Right lobe of liver (tissue), 4 donors: ENCODE results near the gene OPCML.

Experiments
- CTCF ChIP-seq, 4 donors: fragments of 200-600 bp in 3 of 4; fragments of 450-650 bp in 1 of 4; IDR thresholded peaks; one replicate each; pipeline versions ENCODE4 v1.5.1 to v1.8.0; 2016 to 2022; ENCODE audit warnings: antibody characterized with exemption in 4 of 4, mild to moderate bottlenecking in 2 of 4
- POLR2A ChIP-seq: fragments of 450-650 bp; IDR thresholded peaks from one replicate; pipeline ENCODE4 v1.6.1; 2017; ENCODE audit warnings: antibody characterized with exemption, mild to moderate bottlenecking
- donor health status: DM: no; HTN: no; CAD: no.
- donor health status: DM: no; HTN: no; CAD: no.
- donor health status: DM: no; HTN: yes; CAD: no.

GRCh38 chr11:132429685-132430084, 1102.6 kb downstream of the OPCML start:
- TF ChIP-seq CTCF (IDR thresholded peaks at IDR 0.05) (no peak), POLR2A (no peak)
